IPS-18a (cell line): ENCODE data around the gene TRIO.

Experiments
- H3K27ac ChIP-seq: one replicate; pipeline ENCODE4 v1.5.1; 2013; ENCODE audit warnings: low read length
- H3K27me3 ChIP-seq: one replicate; pipeline ENCODE4 v1.6.1; 2013; ENCODE audit warnings: mild to moderate bottlenecking, low read length; ENCODE audit not compliant: control insufficient read depth, insufficient read depth
- H3K36me3 ChIP-seq: one replicate; pipeline ENCODE4 v1.6.1; 2013; ENCODE audit warnings: low read depth, low read length; ENCODE audit not compliant: control insufficient read depth
- H3K4me1 ChIP-seq: one replicate; pipeline ENCODE4 v1.6.1; 2013; ENCODE audit warnings: low read depth, low read length; ENCODE audit not compliant: control insufficient read depth
- H3K4me3 ChIP-seq: one replicate; pipeline ENCODE4 v1.5.1; 2013; ENCODE audit warnings: low read length
- H3K9ac ChIP-seq: one replicate; pipeline ENCODE4 v1.6.1; 2013; ENCODE audit warnings: mild to moderate bottlenecking, low read length, moderate library complexity
- H3K9me3 ChIP-seq: one replicate; pipeline ENCODE4 v1.6.1; 2013; ENCODE audit warnings: low read depth, low read length; ENCODE audit not compliant: control insufficient read depth

Gene TRIO

GRCh38 chr5:14476786-14477435, 333.8 kb downstream of the TRIO start:
- no peaks in the 10 kb centered on the region for H3K9me3 ChIP-seq
- H3K4me3 ChIP-seq: no peak overlapping the region
- H3K9ac ChIP-seq: no peak overlapping the region
- H3K27ac ChIP-seq: no peak overlapping the region
- H3K36me3 ChIP-seq: peaks cover 69% of the 10 kb centered on the region
- no peaks in the 10 kb centered on the region for H3K27me3 ChIP-seq
- H3K4me1 ChIP-seq: no peaks in the 10 kb centered on the region

- peaks cover 70% of the 10 kb centered on the region for H3K36me3 ChIP-seq
These were observed 336.1 kb downstream of the TRIO start for GRCh38 chr5:14479143-14479696.

GRCh38 chr5:14481349-14481748, 338.2 kb downstream of the TRIO start:
- H3K9me3 ChIP-seq: no peaks in the 10 kb centered on the region

More at GRCh38 chr5:14479143-14479696, 336.1 kb downstream of the TRIO start:
- H3K9ac ChIP-seq: no peak overlapping the region
- no peaks in the 10 kb centered on the region for H3K9me3 ChIP-seq
- H3K4me3 ChIP-seq: no peak overlapping the region
- H3K4me1 ChIP-seq: no peaks in the 10 kb centered on the region
- no peak overlapping the region for H3K27ac ChIP-seq
- no peaks in the 10 kb centered on the region for H3K27me3 ChIP-seq

DNA sequence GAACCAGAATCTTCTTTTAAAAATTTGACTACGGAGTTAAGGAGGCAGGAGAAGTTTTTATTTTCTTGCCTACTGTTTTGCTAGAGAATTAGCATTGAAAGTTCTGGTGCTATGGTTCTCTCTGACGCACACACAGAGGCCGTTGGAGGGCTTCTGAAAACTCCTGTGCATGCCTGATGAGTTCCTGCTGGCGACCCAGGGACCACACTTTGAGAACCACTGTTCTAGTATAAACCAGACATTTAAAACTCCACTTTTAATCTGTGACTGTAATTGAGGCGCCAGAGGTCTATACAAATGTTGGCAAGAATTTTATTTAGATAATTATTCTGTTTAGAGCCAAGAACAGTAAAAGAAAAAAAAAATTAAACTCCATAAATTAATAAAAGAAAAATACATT, 338.9 kb downstream of the TRIO start:
- no peak overlapping the region for H3K27ac ChIP-seq
- H3K9me3 ChIP-seq: no peaks in the 10 kb centered on the region
- H3K4me3 ChIP-seq: no peak overlapping the region
- H3K36me3 ChIP-seq: peaks cover 67% of the 10 kb centered on the region
- H3K27me3 ChIP-seq: no peaks in the 10 kb centered on the region
- no peaks in the 10 kb centered on the region for H3K4me1 ChIP-seq
- no peak overlapping the region for H3K9ac ChIP-seq

More at GRCh38 chr5:14481349-14481748, 338.2 kb downstream of the TRIO start:
- no peak overlapping the region for H3K4me3 ChIP-seq
- H3K36me3 ChIP-seq: peaks cover 71% of the 10 kb centered on the region
- H3K9ac ChIP-seq: no peak overlapping the region
- no peaks in the 10 kb centered on the region for H3K27me3 ChIP-seq
- no peak overlapping the region for H3K27ac ChIP-seq
- no peaks in the 10 kb centered on the region for H3K4me1 ChIP-seq

DNA sequence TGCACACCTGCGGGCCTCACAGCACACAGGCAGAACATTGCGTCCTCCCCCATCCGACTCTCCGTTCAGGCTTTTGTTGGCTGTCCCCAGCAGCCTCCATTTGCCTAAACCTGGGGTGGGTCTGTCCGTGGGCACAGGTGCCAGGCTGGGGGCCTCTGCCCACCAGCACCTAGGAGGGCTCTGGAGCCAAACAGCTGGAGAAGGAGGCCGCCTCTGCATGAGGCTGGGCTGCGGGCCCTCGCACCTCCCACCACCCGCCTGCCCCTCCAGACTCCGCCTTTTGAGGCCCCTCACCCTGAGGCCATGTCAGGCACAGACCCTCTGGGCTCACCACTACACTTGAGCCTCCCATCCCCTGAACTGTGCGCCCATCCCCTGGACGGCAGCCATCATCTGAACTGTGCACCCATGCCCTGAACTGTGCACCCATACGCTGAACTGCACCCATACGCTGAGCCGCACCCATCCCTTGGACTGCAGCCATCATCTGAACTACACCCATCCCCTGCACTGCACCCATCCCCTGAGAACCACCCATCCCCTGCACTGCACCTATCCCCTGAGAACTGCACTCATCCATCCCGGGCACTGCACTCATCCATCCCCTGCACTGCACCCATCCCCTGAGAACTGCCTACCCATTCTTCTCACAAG, 340.5 kb downstream of the TRIO start:
- Histone ChIP-seq H3K4me3 (no peak overlapping the region), H3K36me3 (peaks cover 60% of the 10 kb centered on the region), H3K27ac (no peak overlapping the region), H3K9me3 (no peaks in the 10 kb centered on the region), H3K9ac (no peak overlapping the region), H3K27me3 (no peaks in the 10 kb centered on the region), H3K4me1 (no peaks in the 10 kb centered on the region)

DNA sequence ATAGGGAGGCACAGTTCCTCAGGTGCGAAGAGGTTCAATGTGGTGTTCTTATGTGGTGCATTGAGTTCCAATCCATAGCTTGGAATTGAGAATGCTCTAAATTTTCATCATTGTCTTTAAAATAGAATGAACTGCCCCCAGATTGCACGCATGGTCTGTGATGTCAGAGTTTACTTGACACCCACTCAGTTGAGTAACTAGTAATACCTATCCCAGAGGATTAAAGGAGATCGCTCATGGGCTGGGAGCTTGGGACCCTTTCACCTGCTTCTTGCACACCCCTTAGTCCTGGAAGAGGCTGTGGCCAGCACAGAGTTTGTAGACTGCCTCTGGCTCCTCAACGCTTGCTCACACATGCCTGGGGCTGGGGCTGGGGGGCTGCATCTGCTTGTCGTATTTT, 343.3 kb downstream of the TRIO start:
- Histone ChIP-seq H3K36me3 (peaks cover 46% of the 10 kb centered on the region), H3K4me3 (no peak overlapping the region), H3K27ac (no peak overlapping the region), H3K4me1 (no peaks in the 10 kb centered on the region), H3K27me3 (no peaks in the 10 kb centered on the region), H3K9me3 (no peaks in the 10 kb centered on the region), H3K9ac (no peak overlapping the region)

- Histone ChIP-seq H3K9ac (no peak overlapping the region), H3K27ac (no peak overlapping the region), H3K27me3 (no peaks in the 10 kb centered on the region), H3K4me3 (no peak overlapping the region), H3K36me3 (peaks cover 40% of the 10 kb centered on the region), H3K9me3 (no peaks in the 10 kb centered on the region), H3K4me1 (no peaks in the 10 kb centered on the region)
These were observed 344.1 kb downstream of the TRIO start for GRCh38 chr5:14486996-14487896.

- Histone ChIP-seq H3K36me3 (peaks cover 40% of the 10 kb centered on the region), H3K27me3 (no peaks in the 10 kb centered on the region), H3K4me3 (no peak overlapping the region), H3K9ac (no peak overlapping the region), H3K27ac (no peak overlapping the region), H3K4me1 (no peaks in the 10 kb centered on the region), H3K9me3 (no peaks in the 10 kb centered on the region)
These were observed 344.9 kb downstream of the TRIO start for GRCh38 chr5:14487897-14488570.

DNA sequence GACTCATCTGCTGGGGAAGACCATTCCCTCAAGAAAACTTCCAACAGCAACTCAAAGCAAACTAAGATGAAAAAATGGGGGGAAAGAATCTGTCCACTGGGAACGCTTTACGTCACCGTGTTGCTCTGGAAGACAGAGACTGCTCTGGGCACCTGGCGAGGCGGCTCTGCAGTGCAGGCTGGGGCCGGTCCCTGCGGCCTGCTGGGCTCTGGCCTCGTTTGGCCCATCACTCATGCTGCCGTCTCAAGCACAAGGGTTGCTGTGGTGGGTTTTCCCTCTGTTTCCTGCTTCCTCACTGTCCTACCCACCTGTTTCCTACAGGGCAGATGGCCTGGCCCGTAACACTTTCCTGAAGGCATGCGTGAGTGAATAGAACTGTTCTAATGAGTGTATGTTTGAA, 345.6 kb downstream of the TRIO start:
- Histone ChIP-seq H3K36me3 (peaks cover 39% of the 10 kb centered on the region), H3K9ac (no peak overlapping the region), H3K27ac (no peak overlapping the region), H3K4me1 (no peaks in the 10 kb centered on the region), H3K9me3 (no peaks in the 10 kb centered on the region), H3K4me3 (no peak overlapping the region), H3K27me3 (no peaks in the 10 kb centered on the region)

- no peak overlapping the region for H3K27ac ChIP-seq
These were observed 346.5 kb downstream of the TRIO start for GRCh38 chr5:14489643-14490042.

DNA sequence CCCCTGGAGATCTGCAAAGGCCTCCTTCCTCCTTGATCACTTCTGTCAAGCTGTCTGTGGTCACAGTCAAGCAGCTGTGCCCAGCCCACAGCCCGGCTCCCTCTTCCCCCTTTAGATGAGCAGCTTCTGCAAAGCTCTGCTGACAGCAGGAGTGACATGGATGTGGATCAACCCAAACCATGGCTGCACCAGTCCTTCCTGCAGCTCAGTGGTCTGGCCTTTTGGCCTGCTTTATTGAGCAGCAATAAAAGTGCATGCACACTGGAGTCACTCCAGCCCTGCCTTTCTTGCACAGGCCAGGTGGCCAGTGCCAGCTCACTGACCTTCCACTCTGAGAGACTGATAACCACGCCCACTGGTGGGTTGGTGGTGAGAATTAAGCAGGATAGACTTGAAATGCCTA, 347.2 kb downstream of the TRIO start:
- H3K4me3 ChIP-seq: no peak overlapping the region
- H3K9ac ChIP-seq: no peak overlapping the region
- no peaks in the 10 kb centered on the region for H3K9me3 ChIP-seq
- H3K27ac ChIP-seq: no peak overlapping the region
- H3K27me3 ChIP-seq: no peaks in the 10 kb centered on the region
- H3K36me3 ChIP-seq: peaks cover 27% of the 10 kb centered on the region
- H3K4me1 ChIP-seq: no peaks in the 10 kb centered on the region

More at GRCh38 chr5:14489643-14490042, 346.5 kb downstream of the TRIO start:
- Histone ChIP-seq H3K9me3 (no peaks in the 10 kb centered on the region), H3K9ac (no peak overlapping the region), H3K27me3 (no peaks in the 10 kb centered on the region), H3K4me1 (no peaks in the 10 kb centered on the region), H3K4me3 (no peak overlapping the region), H3K36me3 (peaks cover 34% of the 10 kb centered on the region)
